ENCODE measurements around the gene MALL. TPM values are rescaled to one million over a fixed set of nuclear protein-coding genes. Genes with fewer than 3 reads are reported as not detected.
"Not testable (repeated sequence)": the region's sequence is repeated elsewhere in the genome, so short reads cannot be mapped to it uniquely, and the experiment has no call there.

MALL gene
- total and polyA plus RNA-seq, 5 donors from 2014 or later = 0.13 to 0.34 (median 0.23) TPM; not detected in 1

DNA sequence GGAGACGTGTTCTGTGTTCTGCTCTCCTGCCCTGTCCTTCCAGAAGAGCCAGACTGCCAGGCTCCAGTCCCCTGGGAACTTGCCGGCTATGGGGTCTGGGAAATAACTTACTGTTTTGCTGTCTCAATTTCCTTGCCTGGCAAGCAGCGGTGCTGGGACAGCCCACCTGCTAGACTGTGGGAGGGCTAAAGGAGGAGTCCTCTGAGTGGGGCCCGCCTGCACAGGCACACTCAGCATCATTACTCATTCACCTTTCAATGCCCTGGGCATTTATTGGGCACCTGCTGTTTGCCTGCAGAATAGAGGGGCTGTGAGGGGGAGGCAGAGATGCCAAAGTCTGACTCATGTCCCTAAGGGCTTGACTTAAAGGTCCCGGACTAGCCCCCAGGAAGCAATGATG lies 65.4 kb downstream of the MALL start:
- ATAC-seq (ENCODE audit: low read depth in 2 of 2); H3K4me1 ChIP-seq (ENCODE audit: control insufficient read depth, insufficient read depth, low read length, poor library complexity, severe bottlenecking); H3K27ac ChIP-seq (ENCODE audit: insufficient read depth, low read length, poor library complexity, severe bottlenecking); H3K9me3 Mint-ChIP-seq; H3K27me3 ChIP-seq (ENCODE audit: control insufficient read depth, insufficient read depth, low read length); H3K4me3 Mint-ChIP-seq; H3K36me3 ChIP-seq (ENCODE audit: control insufficient read depth, insufficient read depth, low read length); H3K4me3 ChIP-seq (ENCODE audit: low read depth, low read length); H3K27me3 Mint-ChIP-seq; H3K9me3 ChIP-seq (ENCODE audit: control insufficient read depth in 2 of 2, low read length in 2 of 2); H3K27ac Mint-ChIP-seq; H3K36me3 Mint-ChIP-seq; H3K4me1 Mint-ChIP-seq; DNase-seq: not testable (repeated sequence)

DNA sequence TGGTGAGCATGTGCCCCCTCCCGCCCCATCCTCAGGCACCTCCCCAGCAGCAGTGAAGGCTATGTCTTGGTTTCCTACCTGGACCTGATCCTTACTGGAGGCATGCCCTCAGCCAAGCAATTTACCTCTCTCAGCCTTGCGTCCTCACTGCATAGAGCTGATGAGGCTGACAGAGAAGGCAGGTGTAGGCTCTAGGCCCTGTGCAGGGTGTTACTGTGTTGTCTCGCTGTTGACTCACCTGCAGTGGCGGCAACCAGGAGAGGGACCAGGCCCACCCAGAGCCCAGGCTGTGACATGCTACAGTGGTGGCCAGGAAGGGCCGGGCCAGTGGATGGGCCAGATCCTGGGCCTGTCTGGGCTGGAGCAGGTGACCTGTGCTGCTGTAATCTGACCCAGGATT lies 65.9 kb downstream of the MALL start:
- not testable (repeated sequence) for H3K4me3 Mint-ChIP-seq; ATAC-seq (ENCODE audit: low read depth in 2 of 2); H3K9me3 ChIP-seq (ENCODE audit: control insufficient read depth in 2 of 2, low read length in 2 of 2); H3K4me1 Mint-ChIP-seq; H3K27ac ChIP-seq (ENCODE audit: insufficient read depth, low read length, poor library complexity, severe bottlenecking); H3K27ac Mint-ChIP-seq; H3K36me3 ChIP-seq (ENCODE audit: control insufficient read depth, insufficient read depth, low read length); H3K27me3 ChIP-seq (ENCODE audit: control insufficient read depth, insufficient read depth, low read length); H3K27me3 Mint-ChIP-seq; H3K4me1 ChIP-seq (ENCODE audit: control insufficient read depth, insufficient read depth, low read length, poor library complexity, severe bottlenecking); DNase-seq; H3K9me3 Mint-ChIP-seq; H3K36me3 Mint-ChIP-seq; H3K4me3 ChIP-seq (ENCODE audit: low read depth, low read length)

DNA sequence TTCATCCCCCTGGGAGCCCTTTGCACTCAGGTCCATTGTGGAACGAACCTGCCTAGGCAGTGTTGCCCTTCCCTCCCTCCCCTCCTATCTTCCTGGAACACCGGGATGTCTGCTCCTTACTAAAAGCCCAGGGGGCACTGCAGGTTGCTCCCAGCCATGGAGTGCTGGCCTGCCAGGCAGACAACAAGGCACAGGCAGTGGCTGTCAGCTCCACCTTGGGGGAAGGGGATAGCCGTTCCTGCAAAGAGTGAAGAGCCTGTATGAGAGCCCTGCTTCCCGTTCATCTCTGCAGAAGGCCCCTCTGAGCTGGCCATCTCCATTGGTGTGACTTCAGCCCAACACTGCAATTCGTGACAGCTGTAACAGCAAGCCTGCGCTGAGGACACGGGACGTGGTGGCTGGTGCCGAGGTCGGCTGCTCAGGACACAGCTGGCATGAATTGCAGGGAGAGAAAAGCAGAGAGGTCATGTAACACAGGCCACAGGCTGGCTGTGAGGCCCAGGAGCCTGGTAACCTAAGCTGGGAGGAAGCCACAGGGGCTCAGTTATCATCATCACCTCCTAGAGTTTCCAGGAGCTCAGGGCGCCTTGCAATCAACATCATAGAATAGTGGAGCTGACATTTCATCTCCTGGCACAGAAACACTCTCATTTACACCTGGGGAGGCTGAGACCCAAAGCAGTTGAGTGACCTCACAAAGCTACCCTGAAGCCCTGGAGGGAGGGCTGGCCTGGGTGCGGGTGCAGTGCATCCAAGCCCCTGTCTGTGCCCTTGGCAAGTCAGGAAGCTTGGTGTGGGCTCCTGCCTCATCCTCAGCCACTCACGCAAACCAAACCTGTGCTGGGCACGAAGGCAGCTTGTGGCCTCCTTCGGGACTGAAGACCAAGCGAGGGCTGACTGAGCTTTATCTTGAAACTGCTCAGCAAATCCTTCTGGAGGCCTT lies 67.1 kb downstream of the MALL start:
- ATAC-seq (ENCODE audit: low read depth in 2 of 2); H3K36me3 ChIP-seq (ENCODE audit: control insufficient read depth, insufficient read depth, low read length); H3K4me3 Mint-ChIP-seq; H3K27me3 Mint-ChIP-seq; H3K27ac Mint-ChIP-seq; H3K4me1 ChIP-seq (ENCODE audit: control insufficient read depth, insufficient read depth, low read length, poor library complexity, severe bottlenecking); H3K36me3 Mint-ChIP-seq; H3K9me3 ChIP-seq (ENCODE audit: control insufficient read depth in 2 of 2, low read length in 2 of 2); H3K4me1 Mint-ChIP-seq; H3K9me3 Mint-ChIP-seq; DNase-seq; H3K27me3 ChIP-seq (ENCODE audit: control insufficient read depth, insufficient read depth, low read length); H3K4me3 ChIP-seq (ENCODE audit: low read depth, low read length); H3K27ac ChIP-seq (ENCODE audit: insufficient read depth, low read length, poor library complexity, severe bottlenecking): not testable (repeated sequence)

DNA sequence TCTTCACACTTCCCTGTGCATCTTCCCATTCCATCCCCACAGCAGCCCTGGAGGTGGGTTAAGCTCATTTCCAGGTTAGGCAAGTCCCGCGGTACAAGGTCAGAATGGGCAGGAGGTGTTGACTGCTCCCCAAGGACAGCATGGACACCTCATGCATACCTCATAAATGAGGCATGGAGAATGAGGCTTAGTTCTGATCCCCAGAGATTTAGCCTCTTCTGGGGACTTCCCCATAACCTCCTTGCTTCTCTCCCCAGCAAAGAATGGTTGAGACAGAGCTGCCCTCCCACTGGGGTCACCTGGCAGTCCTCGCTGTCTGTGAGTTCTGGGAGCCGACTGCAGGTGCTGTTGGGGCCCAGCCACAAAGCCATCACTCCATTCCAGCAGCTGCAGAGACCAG lies 68.4 kb downstream of the MALL start:
- not testable (repeated sequence) for H3K27ac Mint-ChIP-seq; ATAC-seq (ENCODE audit: low read depth in 2 of 2); H3K27me3 Mint-ChIP-seq

DNA sequence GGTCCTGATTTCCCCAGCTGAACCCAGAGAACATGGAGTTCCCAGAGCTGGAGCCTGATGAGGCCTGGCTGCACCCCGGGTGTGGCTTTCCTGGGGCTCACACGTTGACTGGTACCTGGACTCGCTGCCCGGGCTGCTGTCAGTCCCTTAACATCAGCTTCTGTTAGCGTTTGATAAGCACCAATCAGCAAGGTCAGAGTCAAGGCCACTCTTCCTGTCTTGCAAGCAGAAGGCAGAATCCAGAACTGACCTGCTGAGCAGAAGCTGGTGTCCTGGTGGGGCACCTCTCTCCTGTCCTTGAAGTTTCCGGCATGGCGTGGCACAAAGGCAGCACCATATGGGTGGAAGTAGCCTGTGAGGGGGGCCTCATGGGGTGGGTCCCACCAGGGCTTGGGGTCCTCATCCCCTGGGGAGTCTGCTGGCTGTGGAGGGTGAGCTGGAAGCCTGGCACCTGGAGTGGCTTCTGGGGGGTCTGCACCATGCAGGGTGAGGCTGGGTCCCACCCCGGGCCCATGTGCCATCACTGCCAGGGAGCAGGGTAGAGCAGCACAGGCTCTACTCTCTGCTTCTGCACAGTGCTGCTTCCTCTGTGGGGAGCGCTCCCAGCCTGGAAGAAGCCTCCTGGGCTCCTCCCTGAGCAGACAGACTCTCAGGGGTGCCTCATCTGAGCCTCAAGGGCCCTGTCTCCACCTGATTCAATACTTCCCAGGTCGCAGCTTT lies 73.5 kb downstream of the MALL start:
- H3K4me3 ChIP-seq (ENCODE audit: low read depth, low read length); H3K27me3 ChIP-seq (ENCODE audit: control insufficient read depth, insufficient read depth, low read length); H3K9me3 Mint-ChIP-seq; H3K4me3 Mint-ChIP-seq; H3K27ac ChIP-seq (ENCODE audit: insufficient read depth, low read length, poor library complexity, severe bottlenecking); H3K4me1 ChIP-seq (ENCODE audit: control insufficient read depth, insufficient read depth, low read length, poor library complexity, severe bottlenecking); H3K9me3 ChIP-seq (ENCODE audit: control insufficient read depth in 2 of 2, low read length in 2 of 2); H3K36me3 ChIP-seq (ENCODE audit: control insufficient read depth, insufficient read depth, low read length); ATAC-seq (ENCODE audit: low read depth in 2 of 2); H3K27me3 Mint-ChIP-seq; H3K36me3 Mint-ChIP-seq; H3K27ac Mint-ChIP-seq; H3K4me1 Mint-ChIP-seq; DNase-seq: not testable (repeated sequence)

More for the DNA sequence above, 68.4 kb downstream of the MALL start:
- not testable (repeated sequence) for H3K9me3 Mint-ChIP-seq; H3K36me3 ChIP-seq (ENCODE audit: control insufficient read depth, insufficient read depth, low read length); H3K9me3 ChIP-seq (ENCODE audit: control insufficient read depth in 2 of 2, low read length in 2 of 2); H3K4me3 ChIP-seq (ENCODE audit: low read depth, low read length); H3K27ac ChIP-seq (ENCODE audit: insufficient read depth, low read length, poor library complexity, severe bottlenecking); H3K4me1 ChIP-seq (ENCODE audit: control insufficient read depth, insufficient read depth, low read length, poor library complexity, severe bottlenecking); H3K4me1 Mint-ChIP-seq; H3K36me3 Mint-ChIP-seq; H3K27me3 ChIP-seq (ENCODE audit: control insufficient read depth, insufficient read depth, low read length); DNase-seq; H3K4me3 Mint-ChIP-seq

DNA sequence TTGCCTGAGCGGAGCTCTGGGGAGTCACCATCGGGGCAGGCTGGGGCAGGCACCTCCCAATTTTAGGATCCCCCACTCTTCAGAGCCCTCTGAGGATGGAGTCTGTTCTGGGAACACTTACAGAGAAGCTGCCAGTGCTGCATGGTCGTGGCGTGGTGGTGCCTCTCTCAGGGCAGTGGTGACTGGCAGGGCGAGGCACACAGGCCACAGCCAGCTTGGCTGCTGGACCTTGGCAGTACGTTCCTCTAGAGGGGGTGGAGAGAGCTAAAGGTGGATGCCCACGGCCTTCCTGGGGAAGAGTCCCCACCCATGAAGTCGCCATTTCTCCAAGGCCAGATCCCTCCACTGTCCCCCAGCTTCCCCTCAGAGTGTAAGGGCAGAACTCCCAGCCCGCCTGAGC lies 78.3 kb downstream of the MALL start:
- not testable (repeated sequence) for DNase-seq; H3K36me3 ChIP-seq (ENCODE audit: control insufficient read depth, insufficient read depth, low read length); H3K4me1 Mint-ChIP-seq; H3K4me3 Mint-ChIP-seq; H3K4me1 ChIP-seq (ENCODE audit: control insufficient read depth, insufficient read depth, low read length, poor library complexity, severe bottlenecking); H3K4me3 ChIP-seq (ENCODE audit: low read depth, low read length); H3K9me3 ChIP-seq (ENCODE audit: control insufficient read depth in 2 of 2, low read length in 2 of 2); H3K27me3 Mint-ChIP-seq; H3K9me3 Mint-ChIP-seq; H3K27me3 ChIP-seq (ENCODE audit: control insufficient read depth, insufficient read depth, low read length); H3K27ac ChIP-seq (ENCODE audit: insufficient read depth, low read length, poor library complexity, severe bottlenecking); H3K36me3 Mint-ChIP-seq; H3K27ac Mint-ChIP-seq
- ATAC-seq (ENCODE audit: low read depth in 2 of 2) = peak in 1 of 2 donors; percentile 21

DNA sequence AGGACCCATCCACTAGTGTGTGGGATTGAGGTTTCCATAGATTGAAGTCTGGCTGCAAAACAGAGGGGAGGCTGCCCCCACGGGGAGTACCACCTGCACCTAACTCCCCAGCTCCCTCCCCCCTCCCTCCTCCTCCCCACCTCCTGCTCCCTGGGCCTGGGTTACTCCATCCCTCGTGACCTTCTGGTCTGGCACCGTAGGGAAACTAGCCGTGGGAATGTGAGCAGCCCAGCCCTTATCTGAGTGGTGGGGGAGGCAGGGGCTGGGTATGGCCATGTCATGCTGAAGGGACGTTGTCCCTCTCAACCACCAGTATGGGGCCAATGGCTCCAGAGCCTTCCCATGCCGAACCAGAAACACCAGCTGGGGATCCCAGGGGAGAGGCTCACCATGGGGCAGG lies 80.2 kb downstream of the MALL start:
- H3K27me3 ChIP-seq (ENCODE audit: control insufficient read depth, insufficient read depth, low read length); H3K27ac ChIP-seq (ENCODE audit: insufficient read depth, low read length, poor library complexity, severe bottlenecking); H3K27ac Mint-ChIP-seq; DNase-seq; H3K4me1 ChIP-seq (ENCODE audit: control insufficient read depth, insufficient read depth, low read length, poor library complexity, severe bottlenecking); H3K9me3 ChIP-seq (ENCODE audit: control insufficient read depth in 2 of 2, low read length in 2 of 2); H3K4me3 Mint-ChIP-seq; H3K27me3 Mint-ChIP-seq; ATAC-seq (ENCODE audit: low read depth in 2 of 2); H3K9me3 Mint-ChIP-seq; H3K4me1 Mint-ChIP-seq; H3K36me3 ChIP-seq (ENCODE audit: control insufficient read depth, insufficient read depth, low read length); H3K36me3 Mint-ChIP-seq; H3K4me3 ChIP-seq (ENCODE audit: low read depth, low read length): not testable (repeated sequence)

DNA sequence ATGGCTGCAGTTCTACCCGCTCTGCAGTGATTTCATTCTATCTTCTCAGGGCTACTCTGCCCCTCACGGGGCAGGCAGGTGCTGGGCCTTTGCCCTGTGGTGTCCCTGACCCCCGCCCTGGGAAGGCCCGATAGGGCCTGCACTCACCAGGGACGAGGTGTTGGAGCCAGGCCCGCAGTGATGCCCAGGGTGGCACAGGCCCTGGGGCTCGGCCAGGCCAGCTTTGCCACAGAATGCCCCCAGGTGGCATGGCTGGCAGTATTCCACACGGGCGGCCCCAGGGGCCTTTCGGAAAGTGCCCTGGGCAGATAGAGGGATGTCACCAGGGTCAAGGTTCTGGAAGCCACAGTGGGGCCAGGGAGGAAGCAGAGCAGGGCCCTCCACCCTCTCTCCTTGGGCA lies 80.7 kb downstream of the MALL start:
- not testable (repeated sequence) for H3K4me3 ChIP-seq (ENCODE audit: low read depth, low read length); H3K27ac ChIP-seq (ENCODE audit: insufficient read depth, low read length, poor library complexity, severe bottlenecking); H3K27ac Mint-ChIP-seq; H3K4me1 Mint-ChIP-seq; DNase-seq; H3K36me3 ChIP-seq (ENCODE audit: control insufficient read depth, insufficient read depth, low read length); H3K4me3 Mint-ChIP-seq; ATAC-seq (ENCODE audit: low read depth in 2 of 2); H3K9me3 ChIP-seq (ENCODE audit: control insufficient read depth in 2 of 2, low read length in 2 of 2); H3K27me3 Mint-ChIP-seq; H3K9me3 Mint-ChIP-seq; H3K27me3 ChIP-seq (ENCODE audit: control insufficient read depth, insufficient read depth, low read length); H3K4me1 ChIP-seq (ENCODE audit: control insufficient read depth, insufficient read depth, low read length, poor library complexity, severe bottlenecking); H3K36me3 Mint-ChIP-seq
